HG03342 (cell line): Measurements from ENCODE around the gene OCEL1.
"Not testable (repeated sequence)": the region's sequence is repeated elsewhere in the genome, so short reads cannot be mapped to it uniquely, and the experiment has no call there.

Experiments
- ATAC-seq: cut with Tn5 transposase; IDR thresholded peaks from one replicate; pipeline ENCODE4 v1.9.1; 2021; ENCODE audit warnings: mild to moderate bottlenecking, moderate library complexity; ENCODE audit not compliant: unreplicated experiment

OCEL1 gene

GRCh38 chr19:17226002-17226933 is at the start of gene OCEL1:
OCEL1 (plus strand) TSS chr19:17226226; CDS start chr19:17226248, 22 bp downstream.
- ATAC-seq = peak; percentile 87

- ATAC-seq = no peak
These were observed 47.7 kb upstream of the OCEL1 start for GRCh38 chr19:17178291-17178690.

GRCh38 chr19:17180997-17181702 is 44.9 kb upstream of the OCEL1 start:
- no peak for ATAC-seq

GRCh38 chr19:17183271-17183761 is 42.7 kb upstream of the OCEL1 start:
- no peak for ATAC-seq

GRCh38 chr19:17183858-17184321 is 42.1 kb upstream of the OCEL1 start:
- ATAC-seq = no peak

- ATAC-seq = no peak
These were observed 41.6 kb upstream of the OCEL1 start for GRCh38 chr19:17184371-17184841.

GRCh38 chr19:17185590-17185989 is 40.4 kb upstream of the OCEL1 start:
- no peak for ATAC-seq

- ATAC-seq = not testable (repeated sequence)
These were observed 34.3 kb upstream of the OCEL1 start for GRCh38 chr19:17191736-17192135.

GRCh38 chr19:17192751-17193150 is 33.3 kb upstream of the OCEL1 start:
- ATAC-seq = no peak

- ATAC-seq = no peak
These were observed 31.4 kb upstream of the OCEL1 start for GRCh38 chr19:17194608-17195007.

- ATAC-seq = no peak
These were observed 30.9 kb upstream of the OCEL1 start for GRCh38 chr19:17195106-17195505.

- no peak for ATAC-seq
These were observed 29.4 kb upstream of the OCEL1 start for GRCh38 chr19:17196610-17197009.

GRCh38 chr19:17197666-17198065 is 28.4 kb upstream of the OCEL1 start:
- ATAC-seq = no peak

GRCh38 chr19:17200408-17201079 is 25.5 kb upstream of the OCEL1 start:
- ATAC-seq = no peak

GRCh38 chr19:17202249-17202648 is 23.8 kb upstream of the OCEL1 start:
- ATAC-seq = no peak

- ATAC-seq = no peak
These were observed 23.3 kb upstream of the OCEL1 start for GRCh38 chr19:17202713-17203112.

GRCh38 chr19:17205237-17206140 is 20.5 kb upstream of the OCEL1 start:
- no peak for ATAC-seq

GRCh38 chr19:17206736-17207581 is 19.1 kb upstream of the OCEL1 start:
- ATAC-seq = no peak
